Osteocyte (in vitro differentiated cells): Measurements from ENCODE around the gene HSPA1L. TPM values are rescaled to one million over a fixed set of nuclear protein-coding genes. Genes with fewer than 3 reads are reported as not detected.
A peak's percentile ranks its signal among the peaks of the same experiment; 100 is the strongest.
"Not testable (repeated sequence)": the region's sequence is repeated elsewhere in the genome, so short reads cannot be mapped to it uniquely, and the experiment has no call there.

Experiments used
- DNase-seq: peaks from one replicate; pipeline ENCODE4 v3.0.0; 2021; ENCODE audit warnings: mixed read lengths; ENCODE audit not compliant: unreplicated experiment; ENCODE audit errors: extremely low spot score
- H3K27ac Mint-ChIP-seq: one replicate; pipeline ENCODE4 v1.8.0; 2021; ENCODE audit warnings: mild to moderate bottlenecking, mixed read lengths; ENCODE audit not compliant: unreplicated experiment
- H3K27me3 Mint-ChIP-seq: one replicate; pipeline ENCODE4 v1.8.0; 2021; ENCODE audit warnings: mixed read lengths; ENCODE audit not compliant: unreplicated experiment
- H3K36me3 Mint-ChIP-seq: one replicate; pipeline ENCODE4 v1.8.0; 2021; ENCODE audit warnings: mixed read lengths; ENCODE audit not compliant: unreplicated experiment
- H3K4me1 Mint-ChIP-seq: one replicate; pipeline ENCODE4 v1.8.0; 2021; ENCODE audit warnings: mixed read lengths; ENCODE audit not compliant: unreplicated experiment
- H3K4me3 Mint-ChIP-seq: one replicate; pipeline ENCODE4 v1.8.0; 2021; ENCODE audit warnings: mild to moderate bottlenecking, moderate library complexity, mixed read lengths; ENCODE audit not compliant: unreplicated experiment
- H3K9me3 Mint-ChIP-seq: one replicate; pipeline ENCODE4 v1.8.0; 2021; ENCODE audit warnings: mixed read lengths; ENCODE audit not compliant: unreplicated experiment
- total RNA-seq: library from RNA; stranded (reverse); gene quantifications from 2 replicates; pipeline ENCODE4 v1.2.1, GENCODE V29; 2021
- TF ChIP-seq, protein P1 (sequence below): fragments of 200-600 bp; sonication (generic); IDR thresholded peaks from 2 replicates; pipeline ENCODE4 v1.5.0; 2021; ENCODE audit warnings: antibody characterized with exemption, mild to moderate bottlenecking, moderate library complexity

The HSPA1L gene
- total RNA-seq, 1 donor from 2014 or later = 1.7 TPM

DNA sequence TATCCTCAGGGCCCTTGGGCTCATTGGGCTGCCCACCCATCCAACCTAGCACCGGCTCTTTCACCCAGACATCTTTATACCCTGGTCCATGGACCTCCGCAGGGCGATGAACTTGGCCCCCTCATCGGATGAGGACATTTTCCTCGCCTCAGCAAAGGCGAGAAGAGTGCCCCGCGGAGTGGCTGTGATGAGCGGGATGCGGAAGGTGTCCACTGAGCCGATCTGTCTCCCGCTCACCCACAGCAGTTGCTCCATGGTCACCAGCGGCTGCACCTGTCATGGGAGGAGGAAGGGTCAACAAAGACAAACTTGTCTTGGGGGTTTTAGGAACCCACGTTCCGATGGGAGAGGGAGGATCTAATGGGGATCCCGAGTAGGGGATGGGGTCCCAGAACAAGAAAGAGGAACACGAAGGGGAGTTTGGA is 46.8 kb upstream of the HSPA1L start:
- TF ChIP-seq, protein P1, sequence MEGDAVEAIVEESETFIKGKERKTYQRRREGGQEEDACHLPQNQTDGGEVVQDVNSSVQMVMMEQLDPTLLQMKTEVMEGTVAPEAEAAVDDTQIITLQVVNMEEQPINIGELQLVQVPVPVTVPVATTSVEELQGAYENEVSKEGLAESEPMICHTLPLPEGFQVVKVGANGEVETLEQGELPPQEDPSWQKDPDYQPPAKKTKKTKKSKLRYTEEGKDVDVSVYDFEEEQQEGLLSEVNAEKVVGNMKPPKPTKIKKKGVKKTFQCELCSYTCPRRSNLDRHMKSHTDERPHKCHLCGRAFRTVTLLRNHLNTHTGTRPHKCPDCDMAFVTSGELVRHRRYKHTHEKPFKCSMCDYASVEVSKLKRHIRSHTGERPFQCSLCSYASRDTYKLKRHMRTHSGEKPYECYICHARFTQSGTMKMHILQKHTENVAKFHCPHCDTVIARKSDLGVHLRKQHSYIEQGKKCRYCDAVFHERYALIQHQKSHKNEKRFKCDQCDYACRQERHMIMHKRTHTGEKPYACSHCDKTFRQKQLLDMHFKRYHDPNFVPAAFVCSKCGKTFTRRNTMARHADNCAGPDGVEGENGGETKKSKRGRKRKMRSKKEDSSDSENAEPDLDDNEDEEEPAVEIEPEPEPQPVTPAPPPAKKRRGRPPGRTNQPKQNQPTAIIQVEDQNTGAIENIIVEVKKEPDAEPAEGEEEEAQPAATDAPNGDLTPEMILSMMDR = no peak
- Mint-ChIP-seq H3K9me3 (no peaks in the 10 kb centered on the region), H3K4me3 (peak overlapping the region; percentile 97), H3K4me1 (peaks cover 19% of the 10 kb centered on the region), H3K36me3 (peaks cover 28% of the 10 kb centered on the region), H3K27me3 (no peaks in the 10 kb centered on the region), H3K27ac (peak overlapping the region; percentile 97)
- DNase-seq = no peak

DNA sequence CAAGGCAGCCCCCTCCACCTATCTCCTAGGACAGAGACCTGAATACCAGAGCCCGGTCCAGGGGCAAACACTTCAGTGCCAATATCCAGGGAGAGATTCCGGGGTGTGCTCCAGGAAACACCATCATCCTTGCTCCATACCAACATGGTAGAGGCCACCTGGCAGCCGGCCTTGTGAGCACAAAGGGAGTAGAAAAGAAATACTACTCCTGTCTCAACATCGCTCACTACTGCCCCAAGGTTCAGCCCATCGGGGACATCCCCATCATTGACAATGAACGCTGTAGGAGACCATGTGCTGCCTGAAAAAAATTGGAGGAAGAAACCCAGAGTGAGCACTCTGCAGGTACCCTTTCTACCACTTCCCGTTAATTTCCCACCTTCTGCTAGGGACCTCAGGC is 46.1 kb upstream of the HSPA1L start:
- Mint-ChIP-seq H3K27ac (no peak overlapping the region), H3K4me3 (peak overlapping the region; percentile 97)
- no peak for DNase-seq

DNA sequence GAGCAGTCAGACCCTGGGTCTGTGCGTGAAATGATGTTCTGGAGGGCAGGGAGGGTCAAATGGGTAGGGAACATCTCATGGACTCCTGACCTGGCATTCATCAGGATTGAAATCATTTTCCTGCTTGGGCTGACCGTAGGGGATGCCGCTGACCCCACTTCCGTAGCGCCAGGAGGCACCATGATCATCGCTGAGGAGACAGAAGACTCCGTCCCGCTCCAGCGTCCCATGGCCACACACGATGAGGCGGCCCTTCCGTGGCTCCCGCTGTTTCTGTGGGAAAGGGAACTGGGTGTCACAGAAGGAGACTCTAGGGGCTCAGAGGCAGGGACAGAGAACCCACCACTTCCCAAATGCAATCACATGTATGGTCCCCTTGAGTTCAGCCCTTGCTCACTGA is 45.3 kb upstream of the HSPA1L start:
- Mint-ChIP-seq H3K4me3 (no peak overlapping the region), H3K36me3 (peaks cover 30% of the 10 kb centered on the region), H3K27me3 (no peaks in the 10 kb centered on the region)

More for the DNA sequence above, 46.1 kb upstream of the HSPA1L start:
- TF ChIP-seq, protein P1 = no peak
- H3K9me3 Mint-ChIP-seq = no peaks in the 10 kb centered on the region
- H3K4me1 Mint-ChIP-seq = peaks cover 19% of the 10 kb centered on the region
- H3K36me3 Mint-ChIP-seq = peaks cover 30% of the 10 kb centered on the region
- H3K27me3 Mint-ChIP-seq = no peaks in the 10 kb centered on the region

DNA sequence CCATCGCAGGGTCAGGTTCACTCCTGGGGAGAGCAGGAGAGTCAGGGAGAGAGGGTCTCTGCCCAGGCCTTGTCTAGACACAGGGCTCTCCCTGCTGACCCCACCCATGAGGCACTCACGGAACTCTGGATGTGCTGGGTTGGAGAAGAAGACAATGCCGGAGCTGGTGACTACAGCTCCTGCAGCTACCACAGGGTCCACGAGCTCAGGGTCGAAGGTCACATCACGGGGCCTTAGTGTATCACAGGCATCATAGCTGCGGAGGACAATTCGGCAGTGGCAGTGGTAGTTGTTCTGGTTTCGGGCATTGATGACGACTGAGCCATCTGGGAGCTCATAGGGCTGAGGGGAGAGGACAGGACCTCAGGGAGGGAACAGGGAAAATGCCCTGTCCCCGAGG is 44.8 kb upstream of the HSPA1L start:
- TF ChIP-seq, protein P1 = no peak
- no peak for DNase-seq
- Mint-ChIP-seq H3K27me3 (no peaks in the 10 kb centered on the region), H3K9me3 (no peaks in the 10 kb centered on the region), H3K27ac (no peak overlapping the region), H3K4me3 (no peak overlapping the region), H3K4me1 (peaks cover 19% of the 10 kb centered on the region), H3K36me3 (peaks cover 30% of the 10 kb centered on the region)

More for the DNA sequence above, 45.3 kb upstream of the HSPA1L start:
- no peaks in the 10 kb centered on the region for H3K9me3 Mint-ChIP-seq
- H3K27ac Mint-ChIP-seq = no peak overlapping the region
- peaks cover 19% of the 10 kb centered on the region for H3K4me1 Mint-ChIP-seq
- DNase-seq = no peak
- TF ChIP-seq, protein P1 = no peak

DNA sequence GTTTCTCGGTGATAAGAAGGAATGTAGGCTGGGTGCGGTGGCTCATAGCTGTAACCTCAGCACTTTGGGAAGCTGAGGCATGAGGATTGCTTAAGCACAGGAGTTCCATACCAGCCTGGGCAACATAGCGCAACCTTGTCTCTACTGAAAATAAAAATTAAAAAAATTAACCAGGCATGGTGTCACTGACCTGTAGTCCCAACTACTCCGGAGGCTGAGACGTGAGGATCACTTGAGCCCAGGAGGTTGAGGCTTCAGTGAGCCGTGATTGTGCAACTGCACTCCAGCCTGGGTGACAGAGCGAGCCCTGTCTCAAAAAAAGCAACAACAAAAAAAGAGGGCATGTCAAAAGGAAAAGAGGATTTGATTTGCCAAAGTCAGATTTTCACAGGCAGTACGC is 43.6 kb upstream of the HSPA1L start:
- H3K9me3 Mint-ChIP-seq = no peaks in the 10 kb centered on the region
- H3K27me3 Mint-ChIP-seq = no peaks in the 10 kb centered on the region
- DNase-seq = no peak
- TF ChIP-seq, protein P1 = no peak
- H3K36me3 Mint-ChIP-seq = peaks cover 30% of the 10 kb centered on the region
- H3K4me3 Mint-ChIP-seq = no peak overlapping the region
- H3K27ac Mint-ChIP-seq = no peak overlapping the region
- peaks cover 15% of the 10 kb centered on the region for H3K4me1 Mint-ChIP-seq

DNA sequence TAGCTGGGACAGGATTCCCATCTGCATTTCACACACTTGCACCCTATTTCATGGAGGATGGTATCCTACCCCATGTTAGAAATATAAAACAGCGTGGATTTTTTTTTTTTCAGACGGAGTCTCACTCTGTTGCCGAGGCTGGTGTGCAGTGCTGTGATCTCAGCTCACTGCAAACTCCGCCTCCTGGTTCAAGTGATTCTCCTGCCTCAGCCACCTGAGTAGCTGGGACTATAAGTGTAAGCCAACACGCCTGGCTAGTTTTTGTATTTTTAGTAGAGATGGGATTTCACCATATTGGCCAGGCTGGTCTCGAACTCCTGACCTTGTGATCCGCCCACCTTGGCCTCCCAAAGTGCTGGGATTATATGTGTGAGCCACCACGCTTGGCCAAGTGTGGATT is 42.7 kb upstream of the HSPA1L start:
- Mint-ChIP-seq H3K4me1 (peaks cover 14% of the 10 kb centered on the region), H3K36me3 (peaks cover 30% of the 10 kb centered on the region)
- not testable (repeated sequence) for DNase-seq, H3K27me3 Mint-ChIP-seq, H3K27ac Mint-ChIP-seq, H3K9me3 Mint-ChIP-seq, H3K4me3 Mint-ChIP-seq

DNA sequence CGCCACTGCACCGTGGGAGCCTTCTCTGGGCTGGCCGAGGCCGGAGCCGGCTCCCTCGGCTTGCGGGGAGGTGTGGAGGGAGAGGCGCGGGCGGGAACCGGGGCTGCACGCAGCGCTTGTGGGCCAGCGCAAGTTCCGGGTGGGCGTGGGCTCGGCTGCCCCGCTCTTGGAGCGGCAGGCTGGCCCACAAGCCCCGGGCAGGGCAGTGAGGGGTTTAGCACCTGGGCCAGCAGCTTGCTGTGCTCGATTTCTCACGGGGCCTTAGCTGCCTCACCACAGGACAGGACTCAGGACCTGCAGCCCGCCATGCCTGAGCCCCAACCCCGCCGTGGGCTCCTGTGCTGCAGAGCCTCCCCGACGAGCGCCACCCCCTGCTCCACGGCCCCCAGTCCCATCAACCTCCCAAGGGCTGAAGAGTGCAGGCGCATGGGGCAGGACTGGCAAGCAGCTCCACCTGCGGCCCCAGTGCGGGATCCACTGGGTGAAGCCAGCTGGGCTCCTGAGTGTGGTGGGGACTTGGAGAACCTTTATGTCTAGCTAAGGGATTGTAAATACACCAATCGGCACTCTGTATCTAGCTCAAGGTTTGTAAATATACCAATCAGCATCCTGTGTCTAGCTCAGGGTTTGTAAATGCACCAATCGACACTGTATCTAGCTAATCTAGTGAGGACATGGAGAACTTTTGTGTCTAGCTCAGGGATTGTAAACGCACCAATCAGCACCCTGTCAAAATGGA is 37.1 kb upstream of the HSPA1L start:
- H3K4me3 Mint-ChIP-seq, H3K27me3 Mint-ChIP-seq, H3K36me3 Mint-ChIP-seq, DNase-seq, H3K27ac Mint-ChIP-seq, H3K9me3 Mint-ChIP-seq, H3K4me1 Mint-ChIP-seq: not testable (repeated sequence)
